Head of caudate nucleus (tissue), 42 donors: Measurements from ENCODE around the gene ARPP21.

Source experiments
- DNase-seq, 42 donors: peaks; one replicate each; pipeline versions ENCODE4 v3.0.0 to v3.0.0-alpha.2; 2020 to 2021; ENCODE audit warnings: mixed read lengths in 7 of 42
- intact Hi-C: fragments of 100-400 bp; cut with DNase I; formaldehyde crosslinking; loops from one replicate; pipeline ENCODE4 v1.15.0; 2022

ARPP21 gene

GRCh38 chr3:35640190-35641165, 1.2 kb downstream of the ARPP21 start:
- no peak for DNase-seq
- intact Hi-C loops = no loop called here

- no peak for DNase-seq
- intact Hi-C loops = no loop called here
These were observed 2.0 kb downstream of the ARPP21 start for GRCh38 chr3:35641331-35641730.

- intact Hi-C loops = no loop called here
- peak in 16 of 42 donors; percentile 20 to 73 (median 45) for DNase-seq
These were observed 2.7 kb downstream of the ARPP21 start for GRCh38 chr3:35641920-35642527.

- DNase-seq = no peak
- intact Hi-C loops = no loop called here
These were observed 4.2 kb downstream of the ARPP21 start for GRCh38 chr3:35643495-35643894.

GRCh38 chr3:35644451-35644850, 5.1 kb downstream of the ARPP21 start:
- DNase-seq = no peak
- intact Hi-C loops = no loop called here

- no peak for DNase-seq
- intact Hi-C loops = no loop called here
These were observed 5.9 kb downstream of the ARPP21 start for GRCh38 chr3:35645189-35645588.

GRCh38 chr3:35646081-35646480, 6.8 kb downstream of the ARPP21 start:
- DNase-seq = no peak
- intact Hi-C loops = no loop called here

GRCh38 chr3:35647461-35647860, 8.1 kb downstream of the ARPP21 start:
- peak in 1 of 42 donors; percentile 16 for DNase-seq
- intact Hi-C loops = no loop called here

- intact Hi-C loops = no loop called here
- DNase-seq = peak in 16 of 42 donors; percentile 8 to 77 (median 44)
These were observed 9.0 kb downstream of the ARPP21 start for GRCh38 chr3:35648347-35648746.

GRCh38 chr3:35649405-35649804, 10.1 kb downstream of the ARPP21 start:
- intact Hi-C loops = no loop called here
- no peak for DNase-seq

- DNase-seq = no peak
- intact Hi-C loops = no loop called here
These were observed 12.1 kb downstream of the ARPP21 start for GRCh38 chr3:35651426-35651825.

- intact Hi-C loops = no loop called here
These were observed 12.5 kb downstream of the ARPP21 start for GRCh38 chr3:35651851-35652250.

GRCh38 chr3:35653347-35653746, 14.0 kb downstream of the ARPP21 start:
- intact Hi-C loops = no loop called here
- DNase-seq = no peak

More at GRCh38 chr3:35651851-35652250, 12.5 kb downstream of the ARPP21 start:
- DNase-seq = no peak

GRCh38 chr3:35654476-35654875, 15.2 kb downstream of the ARPP21 start:
- no peak for DNase-seq

GRCh38 chr3:35658686-35659085, 19.4 kb downstream of the ARPP21 start:
- DNase-seq = peak in 1 of 42 donors; percentile 44
- intact Hi-C loops = no loop called here

More at GRCh38 chr3:35654476-35654875, 15.2 kb downstream of the ARPP21 start:
- intact Hi-C loops = no loop called here

GRCh38 chr3:35659768-35660167, 20.4 kb downstream of the ARPP21 start:
- DNase-seq = peak in 9 of 42 donors; percentile 43 to 68 (median 51)
- intact Hi-C loops = no loop called here

- intact Hi-C loops = no loop called here
- peak; percentile 42 to 93 (median 74) for DNase-seq
These were observed 24.1 kb downstream of the ARPP21 start for GRCh38 chr3:35663471-35663870.

GRCh38 chr3:35664460-35664919, 25.2 kb downstream of the ARPP21 start:
- peak; percentile 64 to 96 (median 87) for DNase-seq
- intact Hi-C loops = no loop called here

GRCh38 chr3:35665390-35666055, 26.2 kb downstream of the ARPP21 start:
- no peak for DNase-seq
- intact Hi-C loops = no loop called here

GRCh38 chr3:35666888-35667287, 27.6 kb downstream of the ARPP21 start:
- intact Hi-C loops = no loop called here
- DNase-seq = no peak
